Activated naive CD8-positive, alpha-beta T cell treated with anti-CD3 and anti-CD28 coated beads, Interleukin-2, amount 10 ng/mL, durations not matched to agents 7 days and 5 days (primary cell): ENCODE results near the gene PRKCSH. TPM values are rescaled to one million over a fixed set of nuclear protein-coding genes. Genes with fewer than 3 reads are reported as not detected.
"Not testable (repeated sequence)": the region's sequence is repeated elsewhere in the genome, so short reads cannot be mapped to it uniquely, and the experiment has no call there.

Experiments used
- ATAC-seq: fragments of 150-1000 bp; cut with Tn5 transposase; one replicate; pipeline ENCODE4 v1.10.0; 2021; ENCODE audit warnings: low read depth, moderate library complexity
- POLR2A ChIA-PET: fragments of 350-600 bp; sonication (Branson Sonifier 250); formaldehyde crosslinking; loops from one replicate; lab custom pipeline; 2021; ENCODE audit warnings: antibody characterized with exemption; lab: Charles Lee
- DNase-seq: peaks from one replicate; pipeline ENCODE4 v3.0.0; 2021
- H3K27ac Mint-ChIP-seq: one replicate; pipeline ENCODE4 v1.8.0; 2022; ENCODE audit warnings: mild to moderate bottlenecking, mixed read lengths
- H3K27me3 Mint-ChIP-seq: one replicate; pipeline ENCODE4 v1.8.0; 2022; ENCODE audit warnings: mild to moderate bottlenecking, moderate library complexity, mixed read lengths
- H3K36me3 Mint-ChIP-seq: one replicate; pipeline ENCODE4 v1.8.0; 2021; ENCODE audit warnings: mild to moderate bottlenecking, mixed read lengths
- H3K4me1 Mint-ChIP-seq: one replicate; pipeline ENCODE4 v1.8.0; 2021; ENCODE audit warnings: mixed read lengths
- H3K4me3 Mint-ChIP-seq: one replicate; pipeline ENCODE4 v1.8.0; 2022; ENCODE audit warnings: mild to moderate bottlenecking, moderate library complexity, mixed read lengths
- H3K9me3 Mint-ChIP-seq: one replicate; pipeline ENCODE4 v1.8.0; 2021; ENCODE audit warnings: mixed read lengths
- total RNA-seq, 2 experiments: library from RNA; stranded (reverse); gene quantifications; one replicate each; pipeline ENCODE4 v1.2.3, GENCODE V29; 2021

Gene PRKCSH
- total RNA-seq, 2 experiments from 2014 or later: 297 to 310 TPM

GRCh38 chr19:11447347-11448262 is 12.2 kb downstream of the PRKCSH start:
- Mint-ChIP-seq H3K4me1 (no peaks in the 10 kb centered on the region), H3K27ac (no peak overlapping the region), H3K9me3 (no peaks in the 10 kb centered on the region), H3K4me3 (no peak overlapping the region), H3K27me3 (no peaks in the 10 kb centered on the region), H3K36me3 (peaks cover 3% of the 10 kb centered on the region)
- no peak for DNase-seq
- POLR2A ChIA-PET: interaction anchor here (1.0 to 1.1 kb wide), 2 partner anchors 35 to 73 kb away, joined by 3 read pairs; no protein-coding TSS in a partner anchor
- ATAC-seq: no peak

GRCh38 chr19:11448410-11448809 is 13.0 kb downstream of the PRKCSH start:
- ATAC-seq (no peak), DNase-seq (no peak)
- POLR2A ChIA-PET: interaction anchor here (1.0 to 1.1 kb wide), 2 partner anchors 34 to 73 kb away, joined by 3 read pairs; no protein-coding TSS in a partner anchor
- Mint-ChIP-seq H3K9me3 (no peaks in the 10 kb centered on the region), H3K4me1 (no peaks in the 10 kb centered on the region), H3K4me3 (no peak overlapping the region), H3K36me3 (peaks cover 3% of the 10 kb centered on the region), H3K27ac (no peak overlapping the region), H3K27me3 (no peaks in the 10 kb centered on the region)

- POLR2A ChIA-PET: no interaction called here
- H3K9me3 Mint-ChIP-seq: no peaks in the 10 kb centered on the region
- DNase-seq: no peak
Measured at GRCh38 chr19:11448923-11449554, 13.6 kb downstream of the PRKCSH start.

GRCh38 chr19:11450570-11451326 is 15.3 kb downstream of the PRKCSH start:
- Mint-ChIP-seq H3K27ac (no peak overlapping the region), H3K4me1 (no peaks in the 10 kb centered on the region)
- no peak for ATAC-seq

More at GRCh38 chr19:11448923-11449554, 13.6 kb downstream of the PRKCSH start:
- H3K36me3 Mint-ChIP-seq: peaks cover 3% of the 10 kb centered on the region
- H3K27me3 Mint-ChIP-seq: no peaks in the 10 kb centered on the region
- H3K4me1 Mint-ChIP-seq: no peaks in the 10 kb centered on the region
- no peak overlapping the region for H3K4me3 Mint-ChIP-seq
- no peak overlapping the region for H3K27ac Mint-ChIP-seq
- ATAC-seq: no peak

GRCh38 chr19:11451327-11451870 is 16.0 kb downstream of the PRKCSH start:
- no peaks in the 10 kb centered on the region for H3K9me3 Mint-ChIP-seq

More at GRCh38 chr19:11450570-11451326, 15.3 kb downstream of the PRKCSH start:
- H3K36me3 Mint-ChIP-seq: peaks cover 1% of the 10 kb centered on the region
- no peaks in the 10 kb centered on the region for H3K9me3 Mint-ChIP-seq
- POLR2A ChIA-PET: no interaction called here
- peaks cover 3% of the 10 kb centered on the region for H3K27me3 Mint-ChIP-seq
- DNase-seq: no peak
- no peak overlapping the region for H3K4me3 Mint-ChIP-seq

GRCh38 chr19:11451871-11452619 is 16.6 kb downstream of the PRKCSH start:
- Mint-ChIP-seq H3K36me3 (peaks cover 1% of the 10 kb centered on the region), H3K27me3 (peaks cover 10% of the 10 kb centered on the region), H3K4me1 (no peaks in the 10 kb centered on the region), H3K4me3 (no peak overlapping the region), H3K27ac (no peak overlapping the region), H3K9me3 (no peaks in the 10 kb centered on the region)
- POLR2A ChIA-PET: interaction anchor here (0.5 to 1.3 kb wide), 4 partner anchors 22 to 256 kb away, joined by 3 to 4 read pairs (median 3); no protein-coding TSS in a partner anchor
- ATAC-seq (no peak), DNase-seq (no peak)

More at GRCh38 chr19:11451327-11451870, 16.0 kb downstream of the PRKCSH start:
- ATAC-seq (no peak), DNase-seq (no peak)
- H3K27ac Mint-ChIP-seq: no peak overlapping the region
- H3K4me1 Mint-ChIP-seq: no peaks in the 10 kb centered on the region
- H3K27me3 Mint-ChIP-seq: peaks cover 8% of the 10 kb centered on the region
- no peak overlapping the region for H3K4me3 Mint-ChIP-seq
- H3K36me3 Mint-ChIP-seq: peaks cover 1% of the 10 kb centered on the region
- POLR2A ChIA-PET: interaction anchor here (0.5 kb wide), 1 partner anchor 255 kb away, joined by 3 read pairs; no protein-coding TSS in a partner anchor

- ATAC-seq (no peak), DNase-seq (no peak)
- no peak overlapping the region for H3K27ac Mint-ChIP-seq
- H3K9me3 Mint-ChIP-seq: no peaks in the 10 kb centered on the region
- H3K4me1 Mint-ChIP-seq: no peaks in the 10 kb centered on the region
- H3K27me3 Mint-ChIP-seq: peaks cover 10% of the 10 kb centered on the region
- peaks cover 1% of the 10 kb centered on the region for H3K36me3 Mint-ChIP-seq
- H3K4me3 Mint-ChIP-seq: no peak overlapping the region
- POLR2A ChIA-PET: interaction anchor here (0.7 to 1.3 kb wide), 3 partner anchors 21 to 72 kb away, joined by 3 to 4 read pairs (median 3); no protein-coding TSS in a partner anchor
Measured at GRCh38 chr19:11452620-11453310, 17.3 kb downstream of the PRKCSH start.

GRCh38 chr19:11453468-11454341 is 18.3 kb downstream of the PRKCSH start:
- peaks cover 13% of the 10 kb centered on the region for H3K27me3 Mint-ChIP-seq
- no peak overlapping the region for H3K27ac Mint-ChIP-seq
- no peaks in the 10 kb centered on the region for H3K4me1 Mint-ChIP-seq
- DNase-seq (no peak), ATAC-seq (no peak)
- H3K36me3 Mint-ChIP-seq: peaks cover 1% of the 10 kb centered on the region
- H3K9me3 Mint-ChIP-seq: no peaks in the 10 kb centered on the region
- H3K4me3 Mint-ChIP-seq: no peak overlapping the region
- POLR2A ChIA-PET: no interaction called here

- H3K4me3 Mint-ChIP-seq, H3K27ac Mint-ChIP-seq, H3K9me3 Mint-ChIP-seq, ATAC-seq, H3K36me3 Mint-ChIP-seq, DNase-seq, H3K4me1 Mint-ChIP-seq, POLR2A ChIA-PET: not testable (repeated sequence)
- H3K27me3 Mint-ChIP-seq: peaks cover 13% of the 10 kb centered on the region
Measured at GRCh38 chr19:11455233-11455554, 19.8 kb downstream of the PRKCSH start.

GRCh38 chr19:11456659-11457058 is 21.2 kb downstream of the PRKCSH start:
- DNase-seq: no peak
- peaks cover 17% of the 10 kb centered on the region for H3K27me3 Mint-ChIP-seq
- no peaks in the 10 kb centered on the region for H3K36me3 Mint-ChIP-seq
- POLR2A ChIA-PET: interaction anchor here (0.6 to 1.2 kb wide), 3 partner anchors 26 to 107 kb away, joined by 4 to 5 read pairs (median 4); no protein-coding TSS in a partner anchor
- no peak for ATAC-seq
- no peaks in the 10 kb centered on the region for H3K4me1 Mint-ChIP-seq
- H3K9me3 Mint-ChIP-seq: no peaks in the 10 kb centered on the region
- no peak overlapping the region for H3K4me3 Mint-ChIP-seq
- H3K27ac Mint-ChIP-seq: no peak overlapping the region

GRCh38 chr19:11457115-11457514 is 21.7 kb downstream of the PRKCSH start:
- H3K27ac Mint-ChIP-seq: no peak overlapping the region
- no peak for ATAC-seq
- no peaks in the 10 kb centered on the region for H3K36me3 Mint-ChIP-seq
- no peak for DNase-seq
- no peaks in the 10 kb centered on the region for H3K9me3 Mint-ChIP-seq
- H3K27me3 Mint-ChIP-seq: peaks cover 17% of the 10 kb centered on the region
- no peak overlapping the region for H3K4me3 Mint-ChIP-seq
- no peaks in the 10 kb centered on the region for H3K4me1 Mint-ChIP-seq
- POLR2A ChIA-PET: no interaction called here
